Measurements from ENCODE around the gene SORCS3.

GRCh38 chr10:104780165-104780564 lies 139.1 kb downstream of the SORCS3 start:
- no peak for TF ChIP-seq POLR2A (IDR thresholded peaks at IDR 0.05)
- TF ChIP-seq CTCF (IDR thresholded peaks at IDR 0.05): no peak
